Suprapubic skin (tissue), 3 donors: Measurements from ENCODE around the gene IBA57.

Experiments
- POLR2AphosphoS5 ChIP-seq, 3 donors: sonication (generic); formaldehyde crosslinking; IDR thresholded peaks; one replicate each; pipeline ENCODE4 v1.6.1; 2017; ENCODE audit warnings: antibody characterized with exemption in 3 of 3
- TF ChIP-seq, protein P1 (sequence below), 2 donors: fragments of 200-600 bp in 1 of 2; fragments of 450-650 bp in 1 of 2; sonication (generic) in 1 of 2; IDR thresholded peaks; one replicate each; pipeline ENCODE4 v1.5.1; 2016 to 2019; ENCODE audit warnings: antibody characterized with exemption in 2 of 2, mild to moderate bottlenecking in 1 of 2, moderate library complexity in 1 of 2

DNA sequence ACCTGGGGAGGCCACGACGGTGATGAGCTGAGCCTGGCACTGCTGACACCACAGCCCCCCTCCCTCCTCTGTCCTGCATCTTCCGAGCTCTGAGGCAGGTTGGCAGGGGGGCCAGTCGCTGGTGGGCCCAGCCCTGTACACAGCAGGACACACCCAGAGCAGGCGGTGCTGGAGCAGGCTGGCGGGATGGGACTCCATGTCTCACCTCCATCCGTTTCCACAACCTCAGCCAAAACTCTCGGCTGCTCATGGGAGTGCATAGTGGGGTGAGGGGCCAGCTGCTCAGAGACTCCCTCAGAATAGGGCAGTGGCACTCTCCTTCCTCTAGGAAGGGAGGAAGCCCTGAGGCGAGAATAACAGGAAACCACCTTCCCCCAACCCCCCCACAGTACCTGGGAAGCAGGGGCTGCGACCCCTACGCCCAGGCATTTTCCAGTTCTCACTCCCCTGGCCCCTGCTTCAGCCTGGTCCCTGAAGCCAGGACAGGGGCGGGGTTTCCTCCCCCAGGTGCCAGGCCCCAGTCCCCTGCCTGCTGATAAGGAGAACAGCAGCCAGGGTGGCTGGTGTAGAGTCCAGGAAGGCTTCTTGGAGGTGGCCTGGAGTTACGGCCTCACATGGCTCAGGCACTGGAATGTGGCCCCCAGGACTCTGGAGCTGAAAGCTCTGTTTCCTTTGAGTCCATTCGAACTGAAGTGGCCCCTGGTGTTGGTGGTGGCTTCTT, 3.2 kb upstream of the IBA57 start:
- TF ChIP-seq, protein P1, sequence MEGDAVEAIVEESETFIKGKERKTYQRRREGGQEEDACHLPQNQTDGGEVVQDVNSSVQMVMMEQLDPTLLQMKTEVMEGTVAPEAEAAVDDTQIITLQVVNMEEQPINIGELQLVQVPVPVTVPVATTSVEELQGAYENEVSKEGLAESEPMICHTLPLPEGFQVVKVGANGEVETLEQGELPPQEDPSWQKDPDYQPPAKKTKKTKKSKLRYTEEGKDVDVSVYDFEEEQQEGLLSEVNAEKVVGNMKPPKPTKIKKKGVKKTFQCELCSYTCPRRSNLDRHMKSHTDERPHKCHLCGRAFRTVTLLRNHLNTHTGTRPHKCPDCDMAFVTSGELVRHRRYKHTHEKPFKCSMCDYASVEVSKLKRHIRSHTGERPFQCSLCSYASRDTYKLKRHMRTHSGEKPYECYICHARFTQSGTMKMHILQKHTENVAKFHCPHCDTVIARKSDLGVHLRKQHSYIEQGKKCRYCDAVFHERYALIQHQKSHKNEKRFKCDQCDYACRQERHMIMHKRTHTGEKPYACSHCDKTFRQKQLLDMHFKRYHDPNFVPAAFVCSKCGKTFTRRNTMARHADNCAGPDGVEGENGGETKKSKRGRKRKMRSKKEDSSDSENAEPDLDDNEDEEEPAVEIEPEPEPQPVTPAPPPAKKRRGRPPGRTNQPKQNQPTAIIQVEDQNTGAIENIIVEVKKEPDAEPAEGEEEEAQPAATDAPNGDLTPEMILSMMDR (IDR thresholded peaks at IDR 0.05): no peak
- no peak for TF ChIP-seq POLR2AphosphoS5 (IDR thresholded peaks at IDR 0.05)
